HepG2 (cell line): ENCODE measurements around the gene ATE1.

Experiments used
- JUND ChIP-seq: sonication (generic); formaldehyde crosslinking; IDR thresholded peaks from 2 replicates; pipeline ENCODE4 v1.8.0; 2022; ENCODE audit warnings: mild to moderate bottlenecking, missing genetic modification reagents
- NFE2 ChIP-seq: sonication (generic); formaldehyde crosslinking; IDR thresholded peaks from 2 replicates; pipeline ENCODE4 v1.4.0; 2020; ENCODE audit warnings: missing genetic modification reagents
- NR1H2 ChIP-seq: sonication (generic); formaldehyde crosslinking; IDR thresholded peaks from 2 replicates; pipeline ENCODE4 v1.8.1; 2022; ENCODE audit warnings: low read depth, missing genetic modification reagents, borderline replicate concordance
- PHF8 ChIP-seq: sonication (generic); formaldehyde crosslinking; IDR thresholded peaks from 2 replicates; pipeline ENCODE4 v1.5.0; 2020; ENCODE audit warnings: missing genetic modification reagents
- POLR2AphosphoS5 ChIP-seq: IDR thresholded peaks from 2 replicates; pipeline ENCODE4 v1.6.1; 2012; ENCODE audit warnings: low read depth, low read length
- RNF2 ChIP-seq: fragments of 450-650 bp; conservative IDR thresholded peaks from 2 replicates; pipeline ENCODE4 v1.6.1; 2016; ENCODE audit warnings: low read depth
- SOX6 ChIP-seq, 2 experiments: fragments of 450-650 bp in 1 of 2; sonication (generic) in 1 of 2; formaldehyde crosslinking in 1 of 2; IDR thresholded peaks; 2 replicates each; pipeline versions ENCODE4 v1.4.0 to v1.6.1; 2017 to 2020; ENCODE audit warnings: antibody characterized with exemption in 1 of 2, mild to moderate bottlenecking in 1 of 2, missing genetic modification reagents in 1 of 2
- TEAD2 ChIP-seq: sonication (generic); formaldehyde crosslinking; IDR thresholded peaks from 2 replicates; pipeline ENCODE4 v1.9.0; 2021; ENCODE audit warnings: missing genetic modification reagents
- ZNF335 ChIP-seq: sonication (generic); formaldehyde crosslinking; IDR thresholded peaks from 2 replicates; pipeline ENCODE4 v1.4.0; 2020; ENCODE audit warnings: missing genetic modification reagents
- ZNF569 ChIP-seq: sonication (generic); formaldehyde crosslinking; IDR thresholded peaks from 2 replicates; pipeline ENCODE4 v1.5.0; 2020; ENCODE audit warnings: mild to moderate bottlenecking, missing genetic modification reagents, moderate library complexity, borderline replicate concordance
- TF ChIP-seq, protein P1 (sequence below): IDR thresholded peaks from 2 replicates; pipeline ENCODE4 v1.6.1; 2016; ENCODE audit warnings: missing genetic modification reagents, missing compliant biosample characterization
- TF ChIP-seq, protein P2 (sequence below): sonication (generic); formaldehyde crosslinking; IDR thresholded peaks from 2 replicates; pipeline ENCODE4 v1.5.0; 2020; ENCODE audit warnings: mild to moderate bottlenecking, missing genetic modification reagents, moderate library complexity

DNA sequence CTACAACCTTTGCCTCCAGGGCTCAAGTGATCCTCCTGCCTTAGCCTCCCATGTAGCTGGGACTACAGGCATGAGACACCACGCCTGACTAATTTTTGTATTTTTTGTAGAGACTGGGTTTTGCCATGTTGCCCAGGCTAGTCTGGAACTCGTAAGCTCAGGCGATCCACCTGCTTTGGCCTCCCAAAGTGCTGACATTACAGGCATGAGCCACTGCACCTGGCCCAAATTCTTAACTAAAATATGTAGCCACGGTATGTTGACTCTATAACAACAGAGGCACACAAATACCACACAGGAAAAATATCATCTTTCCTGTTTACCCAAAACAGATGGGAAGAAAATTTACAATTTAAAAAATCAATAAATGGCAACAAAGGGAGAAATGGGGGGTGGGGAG is 115.8 kb downstream of the ATE1 start:
- TF ChIP-seq, protein P1, sequence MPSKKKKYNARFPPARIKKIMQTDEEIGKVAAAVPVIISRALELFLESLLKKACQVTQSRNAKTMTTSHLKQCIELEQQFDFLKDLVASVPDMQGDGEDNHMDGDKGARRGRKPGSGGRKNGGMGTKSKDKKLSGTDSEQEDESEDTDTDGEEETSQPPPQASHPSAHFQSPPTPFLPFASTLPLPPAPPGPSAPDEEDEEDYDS (CRISPR knock-in tag), result no peak
- TF ChIP-seq NFE2 (CRISPR knock-in tag) (no peak), RNF2 (no peak), JUND (CRISPR knock-in tag) (no peak), ZNF335 (CRISPR knock-in tag) (no peak), POLR2AphosphoS5 (no peak), TEAD2 (CRISPR knock-in tag) (no peak), ZNF569 (CRISPR knock-in tag) (no peak), PHF8 (no peak), NR1H2 (no peak), SOX6 (IDR thresholded peaks at IDR 0.05) (no peak), SOX6 (CRISPR knock-in tag; IDR thresholded peaks at IDR 0.05) (no peak)
- TF ChIP-seq, protein P2, sequence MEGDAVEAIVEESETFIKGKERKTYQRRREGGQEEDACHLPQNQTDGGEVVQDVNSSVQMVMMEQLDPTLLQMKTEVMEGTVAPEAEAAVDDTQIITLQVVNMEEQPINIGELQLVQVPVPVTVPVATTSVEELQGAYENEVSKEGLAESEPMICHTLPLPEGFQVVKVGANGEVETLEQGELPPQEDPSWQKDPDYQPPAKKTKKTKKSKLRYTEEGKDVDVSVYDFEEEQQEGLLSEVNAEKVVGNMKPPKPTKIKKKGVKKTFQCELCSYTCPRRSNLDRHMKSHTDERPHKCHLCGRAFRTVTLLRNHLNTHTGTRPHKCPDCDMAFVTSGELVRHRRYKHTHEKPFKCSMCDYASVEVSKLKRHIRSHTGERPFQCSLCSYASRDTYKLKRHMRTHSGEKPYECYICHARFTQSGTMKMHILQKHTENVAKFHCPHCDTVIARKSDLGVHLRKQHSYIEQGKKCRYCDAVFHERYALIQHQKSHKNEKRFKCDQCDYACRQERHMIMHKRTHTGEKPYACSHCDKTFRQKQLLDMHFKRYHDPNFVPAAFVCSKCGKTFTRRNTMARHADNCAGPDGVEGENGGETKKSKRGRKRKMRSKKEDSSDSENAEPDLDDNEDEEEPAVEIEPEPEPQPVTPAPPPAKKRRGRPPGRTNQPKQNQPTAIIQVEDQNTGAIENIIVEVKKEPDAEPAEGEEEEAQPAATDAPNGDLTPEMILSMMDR (CRISPR knock-in tag), result no peak
